H9 (cell line): ENCODE data around the gene RABEP1. TPM values are rescaled to one million over a fixed set of nuclear protein-coding genes. Genes with fewer than 3 reads are reported as not detected.

Experiments used
- DNase-seq: peaks from one replicate; pipeline ENCODE4 v3.0.0-alpha.2; 2017
- H2AFZ ChIP-seq: one replicate; pipeline ENCODE4 v1.6.1; 2013; ENCODE audit warnings: mild to moderate bottlenecking, low read length, control low read depth, moderate library complexity
- H2AK5ac ChIP-seq: 2 replicates; pipeline ENCODE4 v1.6.1; 2013; ENCODE audit warnings: low read length, control low read depth, mixed read lengths; ENCODE audit not compliant: insufficient read length
- H2BK120ac ChIP-seq: one replicate; pipeline ENCODE4 v1.6.1; 2013; ENCODE audit warnings: low read depth, mild to moderate bottlenecking, low read length, control low read depth, inconsistent platforms; ENCODE audit not compliant: poor library complexity, severe bottlenecking
- H2BK12ac ChIP-seq: 2 replicates; pipeline ENCODE4 v1.6.1; 2013; ENCODE audit warnings: low read length, control low read depth, mixed read lengths, low read depth; ENCODE audit not compliant: insufficient read length
- H2BK15ac ChIP-seq: 2 replicates; pipeline ENCODE4 v1.6.1; 2013; ENCODE audit warnings: low read depth, low read length, control low read depth
- H2BK20ac ChIP-seq: one replicate; pipeline ENCODE4 v1.6.1; 2013; ENCODE audit warnings: low read depth, mild to moderate bottlenecking, low read length, control low read depth, inconsistent platforms; ENCODE audit not compliant: poor library complexity, severe bottlenecking
- H2BK5ac ChIP-seq: 2 replicates; pipeline ENCODE4 v1.6.1; 2013; ENCODE audit warnings: low read length, control low read depth, mixed read lengths; ENCODE audit not compliant: insufficient read length
- H3K14ac ChIP-seq: 2 replicates; pipeline ENCODE4 v1.6.1; 2013; ENCODE audit warnings: low read length, control low read depth; ENCODE audit not compliant: insufficient read depth
- H3K18ac ChIP-seq: 2 replicates; pipeline ENCODE4 v1.6.1; 2013; ENCODE audit warnings: low read depth, mild to moderate bottlenecking, mixed read lengths, low read length, control low read depth; ENCODE audit not compliant: insufficient read length
- H3K23ac ChIP-seq: 2 replicates; pipeline ENCODE4 v1.6.1; 2013; ENCODE audit warnings: low read length, control low read depth, mixed read lengths, low read depth; ENCODE audit not compliant: insufficient read length
- H3K23me2 ChIP-seq: 2 replicates; pipeline ENCODE4 v1.6.1; 2013; ENCODE audit warnings: low read depth, mild to moderate bottlenecking, mixed read lengths, low read length, control low read depth; ENCODE audit not compliant: insufficient read length, poor library complexity, severe bottlenecking
- H3K27ac ChIP-seq: 2 replicates; pipeline ENCODE4 v1.5.1; 2013; ENCODE audit warnings: low read length, control low read depth, mixed read lengths, low read depth; ENCODE audit not compliant: insufficient read length
- H3K27me3 ChIP-seq: 2 replicates; pipeline ENCODE4 v1.6.1; 2013; ENCODE audit warnings: low read length, control low read depth, inconsistent platforms; ENCODE audit not compliant: insufficient read depth
- H3K4ac ChIP-seq: 2 replicates; pipeline ENCODE4 v1.6.1; 2013; ENCODE audit warnings: low read depth, mild to moderate bottlenecking, control low read depth, inconsistent platforms, low read length, moderate library complexity
- H3K4me1 ChIP-seq: 2 replicates; pipeline ENCODE4 v1.6.1; 2013; ENCODE audit warnings: low read length, control low read depth, inconsistent platforms; ENCODE audit not compliant: insufficient read depth
- H3K4me2 ChIP-seq: 2 replicates; pipeline ENCODE4 v1.6.1; 2013; ENCODE audit warnings: low read length, control low read depth, mixed read lengths; ENCODE audit not compliant: insufficient read length, insufficient read depth
- H3K56ac ChIP-seq: 2 replicates; pipeline ENCODE4 v1.6.1; 2013; ENCODE audit warnings: low read depth, mild to moderate bottlenecking, mixed read lengths, low read length, control low read depth; ENCODE audit not compliant: insufficient read length
- H3K79me1 ChIP-seq: 2 replicates; pipeline ENCODE4 v1.6.1; 2013; ENCODE audit warnings: low read depth, mild to moderate bottlenecking, moderate library complexity, low read length, control low read depth, inconsistent platforms; ENCODE audit not compliant: insufficient read depth, poor library complexity, severe bottlenecking
- H3K79me2 ChIP-seq: 2 replicates; pipeline ENCODE4 v1.6.1; 2013; ENCODE audit warnings: low read length, control low read depth, inconsistent platforms; ENCODE audit not compliant: insufficient read depth
- H3K9ac ChIP-seq: 2 replicates; pipeline ENCODE4 v1.6.1; 2013; ENCODE audit warnings: low read length, control low read depth, mixed read lengths; ENCODE audit not compliant: insufficient read length; ENCODE audit errors: extremely low read depth
- H3K9me3 ChIP-seq: one replicate; pipeline ENCODE4 v1.6.1; 2013; ENCODE audit warnings: low read depth, low read length, inconsistent platforms; ENCODE audit not compliant: control insufficient read depth
- H3T11ph ChIP-seq: one replicate; pipeline ENCODE4 v1.6.1; 2013; ENCODE audit warnings: mild to moderate bottlenecking, low read length, control low read depth, inconsistent platforms
- H4K20me1 ChIP-seq: one replicate; pipeline ENCODE4 v1.6.1; 2013; ENCODE audit not compliant: control insufficient read depth, insufficient read length, insufficient read depth
- H4K5ac ChIP-seq: 2 replicates; pipeline ENCODE4 v1.6.1; 2013; ENCODE audit warnings: low read depth, mild to moderate bottlenecking, mixed read lengths, low read length, control low read depth; ENCODE audit not compliant: insufficient read length
- H4K8ac ChIP-seq: replicated peaks from 2 replicates; pipeline ENCODE4 v1.6.1; 2013; ENCODE audit warnings: low read length, control low read depth, mixed read lengths, low read depth; ENCODE audit not compliant: insufficient read length
- H4K91ac ChIP-seq: 2 replicates; pipeline ENCODE4 v1.6.1; 2013; ENCODE audit warnings: low read depth, mild to moderate bottlenecking, moderate library complexity, mixed read lengths, low read length, control low read depth; ENCODE audit not compliant: insufficient read length
- H3K27ac Mint-ChIP-seq, 3 experiments: 2 replicates in 2 of 3; 3 replicates in 1 of 3; pipeline ENCODE4 v1.8.0; 2020 to 2021; ENCODE audit warnings: mixed read lengths in 3 of 3, mild to moderate bottlenecking in 1 of 3, moderate library complexity in 1 of 3
- H3K27me3 Mint-ChIP-seq: 2 replicates; pipeline ENCODE4 v1.8.0; 2021; ENCODE audit warnings: low read depth, mild to moderate bottlenecking, moderate library complexity, mixed read lengths
- H3K36me3 Mint-ChIP-seq, 3 experiments: 2 replicates in 2 of 3; 3 replicates in 1 of 3; pipeline ENCODE4 v1.8.0; 2020 to 2021; ENCODE audit warnings: low read depth in 3 of 3, mixed read lengths in 3 of 3; ENCODE audit not compliant: insufficient read depth in 1 of 3
- H3K4me1 Mint-ChIP-seq, 2 experiments: 2 replicates each; pipeline ENCODE4 v1.8.0; 2020; ENCODE audit warnings: mixed read lengths in 2 of 2
- H3K4me3 Mint-ChIP-seq, 2 experiments: 2 replicates in 1 of 2; 3 replicates in 1 of 2; pipeline ENCODE4 v1.8.0; 2020 to 2021; ENCODE audit warnings: mild to moderate bottlenecking in 2 of 2, mixed read lengths in 2 of 2, moderate library complexity in 1 of 2
- H3K9me3 Mint-ChIP-seq, 2 experiments: 2 replicates in 1 of 2; 3 replicates in 1 of 2; pipeline ENCODE4 v1.8.0; 2020; ENCODE audit warnings: mild to moderate bottlenecking in 2 of 2, mixed read lengths in 2 of 2, moderate library complexity in 1 of 2
- WGBS: extraction: QIAGEN DNeasy Blood & Tissue Kit; methylation state at CpG from one replicate; pipeline ENCODE4 v1.1.7; 2013; ENCODE audit warnings: missing lambda C conversion rate, low lambda C conversion rate, mixed read lengths; ENCODE audit not compliant: insufficient read length; ENCODE audit errors: extremely low coverage; 5-methylcytosine and 5-hydroxymethylcytosine counted together
- total RNA-seq: library from RNA; stranded (reverse); gene quantifications from 2 replicates; pipeline ENCODE4 v1.2.1, GENCODE V29; 2021
- TF ChIP-seq, protein P1 (sequence below): fragments of 200-600 bp; sonication (generic); conservative IDR thresholded peaks from 3 replicates; pipeline ENCODE4 v1.8.0; 2021; ENCODE audit warnings: antibody characterized with exemption, mild to moderate bottlenecking

Gene RABEP1
- total RNA-seq, 1 experiment from 2014 or later = 46.9 TPM

GRCh38 chr17:5297245-5297644 lies 15.2 kb downstream of the RABEP1 start:
- no peak overlapping the region for H3K23ac ChIP-seq
- no peaks in the 10 kb centered on the region for H3K9me3 Mint-ChIP-seq
- no peak overlapping the region for H3K4me3 Mint-ChIP-seq
- H3K23me2 ChIP-seq = no peaks in the 10 kb centered on the region
- no peak overlapping the region for H3K14ac ChIP-seq
- no peak overlapping the region for H2AK5ac ChIP-seq
- no peak overlapping the region for H3K27ac Mint-ChIP-seq
- no peak overlapping the region for H3K56ac ChIP-seq
- H3K27ac ChIP-seq = no peak overlapping the region
- no peak overlapping the region for H3K9ac ChIP-seq
- H2BK5ac ChIP-seq = no peak overlapping the region
- WGBS = no CpG with 5 or more reads among the region's 2 CpGs
- no peaks in the 10 kb centered on the region for H3K9me3 ChIP-seq
- H4K20me1 ChIP-seq = no peaks in the 10 kb centered on the region
- no peak overlapping the region for H3K18ac ChIP-seq
- H3K4me1 ChIP-seq = no peaks in the 10 kb centered on the region; the same call in 1 of the 2 replicates
- no peak overlapping the region for H4K5ac ChIP-seq
- H2AFZ ChIP-seq = no peak overlapping the region
- peaks cover 13% of the 10 kb centered on the region for H3K79me1 ChIP-seq
- no peak overlapping the region for H2BK12ac ChIP-seq
- H3K79me2 ChIP-seq = peaks cover 11% of the 10 kb centered on the region; the same call in 1 of the 2 replicates
- H3K4ac ChIP-seq = no peak overlapping the region
- H3K36me3 Mint-ChIP-seq = peaks cover 0 to 13% (median 4%) of the 10 kb centered on the region in 3 experiments; a peak in 4 of 7 replicates
- no peak overlapping the region for H2BK20ac ChIP-seq
- H4K8ac ChIP-seq = no peak overlapping the region
- H3K27me3 ChIP-seq = no peaks in the 10 kb centered on the region
- no peak overlapping the region for H4K91ac ChIP-seq
- H2BK120ac ChIP-seq = no peak overlapping the region
- no peaks in the 10 kb centered on the region for H3K27me3 Mint-ChIP-seq
- H3K4me1 Mint-ChIP-seq = no peaks in the 10 kb centered on the region; a peak in 1 of 4 replicates
- H3K4me2 ChIP-seq = no peak overlapping the region
- no peak overlapping the region for H3T11ph ChIP-seq
- DNase-seq = no peak
- TF ChIP-seq, protein P1, sequence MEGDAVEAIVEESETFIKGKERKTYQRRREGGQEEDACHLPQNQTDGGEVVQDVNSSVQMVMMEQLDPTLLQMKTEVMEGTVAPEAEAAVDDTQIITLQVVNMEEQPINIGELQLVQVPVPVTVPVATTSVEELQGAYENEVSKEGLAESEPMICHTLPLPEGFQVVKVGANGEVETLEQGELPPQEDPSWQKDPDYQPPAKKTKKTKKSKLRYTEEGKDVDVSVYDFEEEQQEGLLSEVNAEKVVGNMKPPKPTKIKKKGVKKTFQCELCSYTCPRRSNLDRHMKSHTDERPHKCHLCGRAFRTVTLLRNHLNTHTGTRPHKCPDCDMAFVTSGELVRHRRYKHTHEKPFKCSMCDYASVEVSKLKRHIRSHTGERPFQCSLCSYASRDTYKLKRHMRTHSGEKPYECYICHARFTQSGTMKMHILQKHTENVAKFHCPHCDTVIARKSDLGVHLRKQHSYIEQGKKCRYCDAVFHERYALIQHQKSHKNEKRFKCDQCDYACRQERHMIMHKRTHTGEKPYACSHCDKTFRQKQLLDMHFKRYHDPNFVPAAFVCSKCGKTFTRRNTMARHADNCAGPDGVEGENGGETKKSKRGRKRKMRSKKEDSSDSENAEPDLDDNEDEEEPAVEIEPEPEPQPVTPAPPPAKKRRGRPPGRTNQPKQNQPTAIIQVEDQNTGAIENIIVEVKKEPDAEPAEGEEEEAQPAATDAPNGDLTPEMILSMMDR = no peak
- H2BK15ac ChIP-seq = no peak overlapping the region
